Glomerular visceral epithelial cell (primary cell): ENCODE measurements around the gene POU6F1.
"Not testable (repeated sequence)": the region's sequence is repeated elsewhere in the genome, so short reads cannot be mapped to it uniquely, and the experiment has no call there.

Experiments
- DNase-seq: peaks from one replicate; pipeline ENCODE4 v3.0.0-alpha.2; 2016; ENCODE audit errors: extremely low spot score

Gene POU6F1

DNA sequence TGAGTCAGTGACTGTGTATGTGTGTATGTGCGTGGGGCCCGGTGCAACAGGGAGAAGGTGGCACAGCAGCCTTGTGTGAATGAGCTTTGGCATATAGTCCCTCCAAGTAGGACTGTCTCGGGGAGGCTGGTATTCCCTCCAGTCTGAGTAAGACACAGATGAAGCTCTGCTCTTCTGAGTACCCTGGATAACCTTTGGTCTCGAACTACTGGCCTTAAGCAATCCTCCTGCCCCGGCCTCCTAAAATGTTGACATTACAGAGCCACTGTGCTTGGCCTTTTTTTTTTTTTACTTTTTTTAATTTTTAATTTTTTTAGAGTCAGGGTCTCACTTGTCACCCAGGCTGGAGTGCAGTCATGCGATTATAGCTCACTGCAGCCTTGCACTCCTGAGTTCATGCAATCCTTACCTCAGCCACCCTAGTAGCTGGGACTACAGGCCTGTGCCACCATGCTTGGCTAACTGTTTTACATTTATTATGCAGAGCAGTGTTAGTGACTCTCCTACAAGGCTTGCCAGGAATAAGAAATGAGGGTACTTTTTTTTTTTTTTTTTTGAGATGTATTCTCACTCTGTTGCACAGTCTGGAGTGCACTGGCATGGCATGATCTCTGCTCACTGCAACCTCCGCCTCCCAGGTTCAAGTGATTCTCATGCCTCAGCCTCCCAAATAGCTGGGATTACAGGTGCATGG, 11.4 kb upstream of the POU6F1 start:
- DNase-seq = no peak

DNA sequence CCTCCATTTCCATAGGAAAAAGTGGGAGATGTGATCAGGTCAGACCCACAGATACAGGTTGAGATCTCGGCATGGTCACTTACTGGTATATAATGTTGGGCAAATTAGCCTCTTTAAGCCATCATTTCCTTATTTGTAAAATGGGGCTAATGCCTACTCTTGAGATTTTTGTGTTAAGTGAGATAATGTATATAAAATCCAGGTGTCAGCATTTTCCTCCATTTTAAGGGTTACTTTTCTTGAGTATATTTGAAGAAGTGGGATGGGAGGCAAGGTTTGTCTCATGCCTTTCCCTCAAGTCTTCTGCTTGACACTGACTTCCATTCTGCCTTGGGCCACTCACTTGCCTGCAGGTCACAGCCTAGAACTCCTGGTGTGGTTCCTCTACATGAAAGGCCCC, 10.1 kb upstream of the POU6F1 start:
- no peak for DNase-seq

DNA sequence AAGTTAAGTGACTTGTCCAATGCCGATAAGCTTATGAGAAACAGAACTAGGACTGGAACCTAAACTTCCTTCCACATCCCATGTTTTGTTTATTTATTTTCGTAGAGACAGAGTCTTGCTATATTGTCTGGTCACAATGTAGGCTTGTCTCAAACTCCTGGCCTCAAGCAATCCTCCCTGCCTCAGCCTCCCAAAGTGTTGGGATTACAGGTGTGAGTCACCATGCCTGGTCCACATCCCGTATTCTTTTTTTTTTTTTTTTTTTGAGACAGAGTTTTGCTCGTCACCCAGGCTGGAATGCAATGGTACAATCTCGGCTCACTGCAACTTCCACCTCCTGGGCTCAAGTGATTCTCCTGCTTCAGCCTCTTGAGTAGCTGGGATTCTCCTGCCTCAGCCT, 9.2 kb upstream of the POU6F1 start:
- not testable (repeated sequence) for DNase-seq

DNA sequence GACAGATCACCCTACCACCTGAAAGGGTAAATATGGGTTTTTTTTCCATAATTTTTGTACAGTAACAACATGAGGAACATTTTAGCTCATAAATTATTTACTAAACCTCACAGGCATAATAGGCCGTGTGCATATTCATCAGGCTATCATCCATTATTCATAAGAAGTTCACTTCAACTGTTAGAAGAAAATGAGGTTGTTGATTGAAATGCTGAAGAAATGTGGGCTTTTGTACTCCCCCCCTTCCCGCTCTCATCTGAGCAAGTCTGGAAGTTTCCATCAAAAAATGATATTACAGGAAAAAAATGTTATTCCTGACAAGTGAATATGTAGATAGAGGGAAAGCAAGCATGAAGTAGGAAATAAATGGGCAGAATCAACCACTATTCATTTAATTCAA, 7.9 kb upstream of the POU6F1 start:
- no peak for DNase-seq

DNA sequence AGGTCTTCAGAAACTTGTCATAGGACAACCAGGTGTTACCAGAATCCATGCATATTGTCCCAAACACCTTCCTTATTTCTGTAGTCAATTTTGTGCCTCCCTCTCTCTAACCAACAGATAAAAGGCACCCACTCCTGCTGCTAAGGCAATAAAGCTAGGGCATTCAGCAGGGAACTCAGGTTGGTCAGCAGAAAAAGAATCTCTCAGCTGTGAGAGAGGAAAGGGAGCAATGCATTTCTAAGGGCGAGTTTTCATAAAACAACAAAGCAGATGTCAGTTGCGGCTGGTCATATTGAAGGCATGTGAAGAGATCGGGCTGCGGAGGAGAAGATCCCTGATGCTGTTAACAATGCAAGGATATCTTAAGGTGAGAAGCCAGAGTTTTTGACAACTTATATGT, 7.4 kb upstream of the POU6F1 start:
- no peak for DNase-seq

DNA sequence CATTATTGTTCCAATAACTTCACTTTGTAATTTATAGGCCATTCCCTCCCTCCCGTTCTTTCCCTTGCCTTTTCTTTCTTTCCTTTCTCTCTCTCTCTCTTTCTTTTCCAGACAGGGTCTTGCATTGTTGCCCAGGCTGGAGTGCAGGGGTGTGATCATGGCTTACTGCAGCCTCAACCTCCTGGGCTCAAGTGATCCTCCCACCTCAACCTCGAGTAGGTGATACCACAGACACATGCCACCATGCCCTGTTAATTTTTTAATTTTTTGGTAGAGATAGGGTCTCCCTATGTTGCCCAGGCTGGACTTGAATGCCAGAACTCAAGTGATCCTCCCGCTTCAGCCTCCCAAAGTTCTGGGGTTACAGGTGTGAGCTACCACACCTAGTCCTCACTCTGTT, 6.8 kb upstream of the POU6F1 start:
- DNase-seq = no peak

DNA sequence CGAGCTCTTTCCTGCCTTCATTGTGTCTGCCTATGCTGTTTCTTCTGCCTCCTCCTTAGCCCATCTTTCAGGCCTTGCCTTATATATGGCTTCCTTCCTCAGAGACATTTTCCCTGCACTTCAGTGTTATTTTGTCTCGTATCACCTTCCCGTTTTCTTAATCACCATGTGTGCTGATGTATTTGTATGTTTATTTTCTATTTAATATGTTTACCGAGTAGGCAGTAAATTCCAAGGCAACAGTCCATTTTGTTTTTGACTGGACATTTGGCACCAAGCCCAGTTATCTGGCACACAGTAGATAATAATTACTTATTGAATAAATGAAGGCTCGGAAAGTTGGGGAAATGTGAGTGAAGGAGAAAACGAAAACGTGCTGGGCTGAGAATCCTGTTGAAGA, 4.6 kb upstream of the POU6F1 start:
- DNase-seq = no peak

DNA sequence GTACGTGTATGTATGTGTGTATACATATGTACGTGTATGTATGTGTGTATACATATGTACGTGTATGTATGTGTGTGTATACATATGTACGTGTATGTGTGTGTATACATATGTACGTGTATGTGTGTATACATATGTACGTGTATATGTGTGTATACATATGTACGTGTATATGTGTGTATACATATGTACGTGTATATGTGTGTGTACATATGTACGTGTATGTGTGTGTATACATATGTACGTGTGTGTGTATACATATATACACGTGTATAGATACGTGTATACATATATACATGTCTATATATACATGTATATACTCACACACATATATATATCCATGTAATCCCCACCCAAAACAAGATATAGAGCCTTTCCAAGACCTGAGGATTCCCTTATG, 2.0 kb upstream of the POU6F1 start:
- not testable (repeated sequence) for DNase-seq

DNA sequence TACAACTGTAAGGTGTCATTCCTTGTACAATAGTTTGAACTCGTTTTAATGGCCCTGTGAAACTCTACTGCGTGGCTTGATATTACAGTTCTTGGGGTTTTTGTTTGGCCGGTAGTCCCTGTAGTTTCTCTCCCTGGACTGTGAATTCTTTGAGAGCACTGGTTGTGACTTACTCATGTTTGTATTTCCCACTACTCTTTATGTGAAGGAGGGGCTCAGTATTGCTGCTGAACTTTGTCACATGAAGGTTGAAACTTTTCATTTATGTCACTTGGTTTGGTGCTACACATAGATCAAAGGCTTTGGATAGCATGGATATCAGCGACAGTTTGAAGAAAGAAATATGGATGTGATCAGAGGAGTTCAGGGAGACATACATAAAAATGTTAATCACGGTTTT, 1.5 kb upstream of the POU6F1 start:
- no peak for DNase-seq

DNA sequence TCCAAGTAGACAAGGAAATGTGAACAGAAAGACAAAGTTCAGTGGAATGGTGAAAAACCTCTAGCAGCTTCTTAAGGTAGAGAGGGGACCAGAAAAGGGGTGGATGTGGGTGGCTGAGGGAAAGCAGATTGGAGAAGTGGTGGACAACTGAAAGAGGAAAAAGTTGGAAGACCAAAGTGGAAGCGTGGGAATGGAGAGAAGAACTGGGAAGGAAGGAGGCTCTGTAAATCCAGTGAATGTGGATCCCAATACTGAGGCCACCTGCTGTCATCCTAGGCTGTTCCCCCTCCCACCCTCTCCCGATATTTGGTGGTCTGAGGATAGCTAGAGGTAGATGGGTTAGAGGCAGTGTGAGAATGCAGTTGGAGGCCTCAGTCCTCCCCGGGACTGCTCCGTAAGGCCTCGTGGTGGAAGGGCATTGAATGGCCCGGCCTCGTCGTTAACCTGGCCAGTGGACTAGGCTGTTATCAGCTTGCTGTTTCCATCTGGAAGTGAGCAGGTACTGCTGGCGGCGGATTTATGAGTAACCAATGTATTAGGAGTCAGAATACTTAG, 822 bp upstream of the POU6F1 start:
- DNase-seq = peak; percentile 17

DNA sequence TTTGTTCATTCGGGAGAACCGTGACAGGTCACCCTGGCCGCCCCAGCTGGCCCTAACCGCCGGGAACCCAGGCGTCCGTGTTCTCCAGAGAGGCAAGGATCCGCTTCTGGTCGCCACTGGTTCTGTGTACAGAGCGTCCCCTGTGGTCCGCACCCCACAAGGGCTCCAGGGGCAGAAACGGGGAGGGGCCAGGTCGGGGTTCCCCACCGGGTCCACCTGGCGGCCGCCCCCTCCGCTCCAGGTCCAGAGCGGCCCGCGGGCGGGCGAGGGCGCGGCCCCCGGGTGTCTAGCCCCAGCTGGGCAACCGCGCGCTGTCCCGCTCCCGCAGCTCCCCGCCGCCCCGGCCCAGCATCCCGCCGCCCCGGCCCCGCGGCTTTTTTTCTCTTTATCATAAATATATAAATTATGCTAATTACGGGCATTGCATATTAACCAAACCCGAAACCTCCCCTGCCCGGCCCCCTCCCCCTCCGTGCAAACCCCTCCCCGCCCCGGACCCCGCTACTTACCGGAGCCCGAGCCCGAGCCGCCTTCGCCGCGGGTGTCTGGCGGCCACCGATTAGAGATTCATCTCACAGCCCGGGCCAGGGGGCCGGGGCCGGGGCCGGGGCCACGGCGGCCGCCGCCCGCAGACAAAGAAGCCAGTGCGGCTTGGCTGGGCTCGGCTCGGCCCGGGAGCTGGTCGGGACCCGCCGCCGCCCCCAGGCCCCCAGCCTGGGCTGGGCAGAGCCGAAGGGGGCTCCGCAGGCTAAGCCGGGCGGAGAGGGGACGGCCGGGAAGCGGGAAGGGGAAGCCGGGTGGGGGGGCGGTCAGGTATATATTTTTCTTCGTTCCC, 512 bp downstream of the POU6F1 start:
- peak; percentile 45 for DNase-seq

DNA sequence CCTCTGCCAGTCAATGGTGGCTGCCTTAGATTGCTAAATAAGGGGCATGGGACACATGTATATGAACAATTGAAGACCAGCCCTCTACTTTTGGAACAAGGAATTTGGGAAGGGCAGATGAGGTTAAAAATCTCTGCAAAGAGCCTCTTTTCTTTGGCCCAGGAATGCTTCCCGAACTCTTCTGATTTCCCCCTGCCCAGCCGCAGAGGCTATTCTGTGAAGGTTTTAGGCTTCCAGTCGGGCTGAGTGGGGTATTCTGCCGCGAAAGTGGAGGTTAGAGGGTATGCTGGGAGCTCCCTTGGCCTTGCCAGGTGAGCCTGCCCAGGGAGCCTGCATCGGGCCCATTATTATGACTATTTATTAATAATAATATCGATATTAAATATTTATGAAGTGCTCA, 1.2 kb downstream of the POU6F1 start:
- DNase-seq = no peak

DNA sequence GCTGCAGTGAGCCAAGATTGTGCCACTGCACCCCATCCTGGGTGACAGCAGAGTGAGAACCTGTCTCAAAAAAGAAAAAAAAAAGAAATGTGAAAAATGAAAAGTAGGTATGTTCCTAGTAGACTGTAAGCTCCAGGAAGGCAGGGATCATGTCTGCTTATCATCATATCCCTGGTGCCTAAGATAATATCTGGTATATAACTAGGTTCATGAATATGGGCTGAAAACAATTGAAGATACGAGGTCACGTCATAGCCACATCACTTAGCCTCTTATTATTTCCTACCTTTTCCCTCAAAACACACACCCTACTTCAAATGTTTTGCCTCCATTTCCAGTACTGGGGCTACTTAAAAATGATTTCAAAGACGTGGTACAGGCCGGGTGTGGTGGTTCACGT, 3.0 kb downstream of the POU6F1 start:
- no peak for DNase-seq

DNA sequence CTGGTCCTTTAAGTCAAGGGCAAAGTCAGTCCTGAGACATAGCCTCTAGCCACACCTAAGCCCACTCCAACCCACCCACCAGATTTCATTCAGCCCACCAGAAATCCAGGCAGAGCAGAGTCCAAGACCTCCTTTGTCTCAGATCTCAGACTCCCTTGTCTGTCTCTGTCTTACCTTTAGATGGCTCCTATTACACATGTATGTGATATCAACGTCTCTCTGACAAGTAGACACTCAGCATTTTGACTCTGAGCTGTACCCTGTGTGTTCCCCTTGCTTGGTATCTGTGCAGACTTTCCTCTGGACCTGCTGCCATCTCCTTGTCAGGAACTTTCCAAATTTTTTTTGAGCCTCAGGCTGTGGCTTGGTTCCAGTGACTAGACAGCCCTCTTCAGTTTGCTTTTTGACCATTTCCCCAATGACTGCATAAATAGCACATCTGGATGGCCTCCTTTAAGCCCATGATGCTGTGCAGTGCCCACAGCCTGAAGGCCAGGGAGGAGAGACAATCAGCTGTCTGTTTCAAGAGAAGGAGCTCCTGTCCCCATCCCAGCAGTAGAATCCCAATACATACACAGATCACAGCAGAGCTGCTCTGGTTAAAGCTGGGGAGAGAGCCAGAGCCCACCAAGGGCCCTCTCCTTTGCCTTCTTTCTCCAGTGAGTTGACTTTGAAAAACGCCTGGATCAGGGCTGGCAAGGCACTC, 7.0 kb downstream of the POU6F1 start:
- no peak for DNase-seq

DNA sequence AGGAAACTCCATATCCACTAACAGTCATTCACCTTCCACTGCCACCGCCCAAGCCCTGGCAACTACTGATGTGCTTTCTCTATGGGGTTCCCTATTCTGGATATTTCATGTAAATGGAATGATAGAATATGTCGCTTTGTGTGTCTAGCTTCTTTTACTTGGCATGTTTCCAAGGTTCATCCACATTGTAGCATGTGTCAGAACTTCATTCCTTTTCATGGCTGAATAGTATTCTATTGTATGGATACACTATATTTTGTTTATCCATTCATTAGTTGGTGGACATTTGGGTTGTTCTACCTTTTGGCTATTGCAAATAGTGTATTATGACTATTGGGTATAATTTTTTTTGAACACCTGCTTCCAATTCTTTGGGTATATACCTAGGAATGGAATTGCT, 8.6 kb downstream of the POU6F1 start:
- DNase-seq = no peak

DNA sequence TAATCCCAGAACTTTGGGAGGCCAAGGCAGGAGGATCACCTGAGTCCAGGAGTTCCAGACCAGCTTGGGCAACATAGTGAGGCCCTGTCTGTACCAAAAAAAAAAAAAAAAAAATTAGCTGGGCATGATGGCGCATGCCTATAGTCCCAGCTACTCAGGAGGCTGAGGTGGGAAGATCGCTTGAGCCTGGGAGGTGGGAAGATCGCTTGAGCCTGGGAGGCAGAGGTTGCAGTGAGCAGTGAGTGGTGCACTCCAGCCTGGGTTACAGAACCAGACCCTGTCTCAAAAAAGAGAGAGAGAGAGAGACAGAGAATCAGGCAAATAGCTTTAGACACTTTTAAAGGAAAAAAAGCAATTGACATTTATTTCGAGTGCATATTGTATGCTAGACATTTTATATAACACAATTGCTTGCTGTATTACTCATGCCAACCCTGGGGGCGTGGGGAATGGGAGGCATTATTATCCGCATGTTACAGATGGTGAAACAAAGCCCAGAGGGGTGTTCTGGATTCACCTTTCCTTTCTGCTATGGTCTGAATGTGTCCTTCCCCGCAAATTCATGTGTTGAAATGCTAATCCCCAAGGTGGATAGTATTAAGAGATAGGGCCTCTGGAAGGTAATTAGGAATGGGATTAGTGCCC, 9.7 kb downstream of the POU6F1 start:
- no peak for DNase-seq

DNA sequence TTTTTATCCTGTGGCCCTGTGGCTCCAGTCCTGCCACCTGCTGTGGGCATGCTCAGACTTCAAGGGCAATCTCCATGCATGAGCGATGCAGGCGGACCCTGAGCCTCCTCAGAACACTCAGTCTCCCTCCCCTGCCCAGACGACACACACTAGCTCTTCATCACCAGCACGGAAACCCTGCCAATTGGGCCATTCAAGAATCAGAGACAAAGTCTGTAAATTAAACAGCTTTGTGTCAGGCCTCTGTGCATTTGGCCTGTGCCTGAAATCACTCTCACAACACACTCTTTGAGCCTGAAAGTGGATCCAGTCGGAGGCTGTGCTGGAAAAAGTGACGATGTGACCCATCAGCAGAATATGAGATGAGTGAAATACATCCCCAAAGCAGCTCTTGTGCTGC, 12.5 kb downstream of the POU6F1 start:
- DNase-seq = no peak

DNA sequence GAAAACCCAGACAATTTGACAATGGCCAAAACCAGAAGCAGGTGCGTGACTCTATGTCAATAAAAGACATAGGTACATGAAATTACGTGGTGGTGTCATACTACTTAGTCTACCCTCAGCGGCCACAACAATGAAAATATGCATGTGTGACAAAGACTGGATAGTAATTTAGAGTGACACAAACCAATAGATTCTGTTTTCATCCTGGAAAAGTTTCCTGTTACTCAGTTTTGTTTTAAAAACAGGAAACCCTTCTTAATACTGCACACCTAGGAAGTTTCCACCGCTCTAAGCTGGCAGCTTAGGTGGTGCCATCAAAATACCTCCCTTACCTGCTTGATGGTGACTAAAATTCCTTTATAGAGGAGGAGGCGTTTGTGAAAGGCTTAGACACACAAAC, 15.1 kb downstream of the POU6F1 start:
- DNase-seq = no peak

DNA sequence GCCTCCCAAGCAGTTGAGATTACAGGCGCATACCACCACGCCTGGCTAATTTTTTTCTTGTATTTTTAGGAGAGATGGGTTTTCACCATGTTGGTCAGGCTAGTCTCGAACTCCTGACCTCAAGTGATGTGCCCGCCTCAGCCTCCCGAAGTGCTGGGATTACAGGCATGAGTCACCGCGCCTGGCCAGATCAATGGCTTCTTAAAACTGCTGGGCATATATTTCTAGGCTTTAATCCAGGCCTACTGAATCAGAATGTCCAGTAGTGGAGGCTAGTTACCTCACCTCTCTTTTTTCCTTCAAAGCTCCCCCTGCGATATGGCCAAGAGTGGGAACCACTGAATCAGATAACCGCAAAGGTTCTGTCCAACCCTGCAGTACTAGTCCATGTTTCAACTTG, 17.1 kb downstream of the POU6F1 start:
- peak; percentile 25 for DNase-seq

DNA sequence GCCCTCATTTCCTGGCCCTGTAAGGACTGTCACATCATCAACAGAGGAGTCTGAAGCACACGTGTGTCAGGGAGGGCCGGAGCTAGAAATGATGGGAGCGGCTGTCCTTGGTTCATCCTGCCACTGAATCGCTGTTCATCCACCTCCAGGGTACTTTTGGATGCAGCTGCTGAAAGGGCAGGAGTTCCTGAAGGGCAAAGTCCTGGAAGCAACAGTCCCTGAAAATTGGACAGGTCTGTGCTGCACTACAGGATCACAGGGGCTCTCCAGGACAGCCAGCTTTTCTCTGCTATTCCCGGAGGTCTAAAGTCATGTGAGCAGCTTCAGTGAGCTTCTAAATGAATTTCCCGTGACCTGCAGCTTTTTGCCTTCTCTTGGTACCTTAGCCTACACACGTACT, 17.7 kb downstream of the POU6F1 start:
- DNase-seq = no peak

DNA sequence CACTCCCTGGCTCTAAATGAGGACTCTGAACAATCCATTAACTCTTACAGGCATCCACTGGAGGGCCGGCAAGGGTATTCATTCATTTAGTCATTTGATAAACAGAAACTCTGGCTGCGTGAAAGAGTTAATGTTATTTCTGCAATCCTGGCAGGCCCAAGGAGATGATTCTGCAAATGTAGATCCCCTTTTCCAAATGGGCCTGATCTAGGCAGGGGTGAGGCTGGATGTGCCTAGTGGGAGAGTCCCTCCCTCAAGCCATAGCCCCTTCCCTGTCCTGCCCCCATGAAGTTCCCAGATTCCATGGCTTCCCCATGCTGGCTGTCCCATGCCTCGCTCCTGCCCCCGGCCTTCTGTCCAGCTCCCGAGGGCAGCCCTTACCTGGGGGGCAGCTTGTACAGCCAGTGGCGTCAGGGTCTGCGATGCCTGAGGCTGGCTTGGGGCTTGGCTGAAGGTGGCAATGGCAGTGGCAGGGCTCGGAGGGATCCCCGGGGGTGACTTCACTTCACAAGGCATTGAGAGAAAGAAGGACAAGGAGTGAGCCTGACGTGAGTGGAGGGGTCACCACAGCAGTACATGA, 18.4 kb downstream of the POU6F1 start:
- DNase-seq = no peak
